Cerebellar nuclear complex (tissue), 1 donor: ENCODE measurements around the gene PAFAH1B1.

ENCODE experiments used
- DNase-seq, 2 experiments: peaks; one replicate each; lab custom pipeline; 2025; lab: John Stamatoyannopoulos, UW

The PAFAH1B1 gene

DNA sequence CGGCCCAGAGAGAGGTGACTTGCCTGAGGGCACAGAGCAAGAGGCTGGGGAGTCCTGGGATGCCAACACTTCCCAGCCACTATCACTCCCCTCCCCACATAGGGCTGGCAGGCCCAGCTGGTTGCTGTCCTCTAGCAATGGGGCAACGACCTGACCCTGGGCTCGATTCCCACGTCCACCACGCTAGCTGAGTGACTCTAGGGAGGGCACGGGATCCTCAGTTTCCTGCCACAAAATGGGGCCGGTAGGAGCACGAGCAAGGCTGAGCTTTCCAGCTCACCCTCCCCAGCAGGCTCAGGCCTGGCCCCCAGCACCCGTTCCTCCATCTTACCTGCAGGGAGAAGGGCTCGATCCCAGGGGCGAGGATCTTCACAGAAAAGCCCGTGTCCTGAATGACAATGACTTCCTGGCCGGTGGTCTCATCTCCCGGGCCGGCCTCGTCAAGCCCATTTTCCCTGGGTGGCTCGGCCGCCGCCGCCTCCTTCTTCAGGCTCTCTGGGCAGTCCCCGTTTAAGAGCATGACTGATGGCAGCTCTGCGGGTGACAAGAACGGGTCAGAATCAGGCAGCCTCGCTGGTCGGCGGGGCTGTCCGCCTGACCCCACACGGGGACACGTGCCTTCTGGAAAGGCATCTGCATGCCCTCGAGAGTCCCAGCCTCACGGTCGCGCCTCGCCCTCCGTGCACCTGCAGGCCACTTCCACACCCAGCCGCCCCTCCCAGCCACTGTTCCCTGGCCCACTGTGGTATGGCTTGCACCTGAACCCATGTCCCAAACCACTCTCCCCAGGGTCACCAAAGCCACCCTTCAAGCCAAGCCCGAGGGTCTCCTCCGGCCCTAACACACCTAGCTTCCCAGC lies 110.8 kb downstream of the PAFAH1B1 start:
- DNase-seq: no peak

- no peak for DNase-seq
Measured at GRCh38 chr17:2704890-2705248, 111.4 kb downstream of the PAFAH1B1 start.

DNA sequence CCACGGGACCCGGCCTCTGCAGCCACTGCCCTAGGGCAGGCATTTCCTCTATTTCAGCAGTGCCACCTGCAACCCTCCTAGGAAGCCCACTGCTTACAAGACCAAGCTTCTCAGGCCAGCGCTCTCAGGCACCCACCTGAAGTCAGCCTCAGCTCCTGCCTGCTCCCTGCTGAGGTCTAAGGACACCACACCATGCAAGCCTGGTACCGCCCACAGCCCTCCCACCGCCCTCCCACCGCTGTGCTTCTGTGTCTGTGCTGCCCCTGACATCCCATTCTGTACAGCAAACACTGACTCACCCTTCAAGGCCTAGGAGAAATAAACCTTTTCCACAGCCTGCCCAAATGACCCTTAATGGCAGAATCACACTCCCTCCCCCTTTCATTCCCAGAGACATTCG lies 111.8 kb downstream of the PAFAH1B1 start:
- no peak for DNase-seq

- no peak for DNase-seq
Measured at GRCh38 chr17:2705888-2706795, 112.7 kb downstream of the PAFAH1B1 start.

- DNase-seq: no peak
Measured at GRCh38 chr17:2706911-2707510, 113.6 kb downstream of the PAFAH1B1 start.

GRCh38 chr17:2707721-2708584 lies 114.5 kb downstream of the PAFAH1B1 start:
- no peak for DNase-seq

DNA sequence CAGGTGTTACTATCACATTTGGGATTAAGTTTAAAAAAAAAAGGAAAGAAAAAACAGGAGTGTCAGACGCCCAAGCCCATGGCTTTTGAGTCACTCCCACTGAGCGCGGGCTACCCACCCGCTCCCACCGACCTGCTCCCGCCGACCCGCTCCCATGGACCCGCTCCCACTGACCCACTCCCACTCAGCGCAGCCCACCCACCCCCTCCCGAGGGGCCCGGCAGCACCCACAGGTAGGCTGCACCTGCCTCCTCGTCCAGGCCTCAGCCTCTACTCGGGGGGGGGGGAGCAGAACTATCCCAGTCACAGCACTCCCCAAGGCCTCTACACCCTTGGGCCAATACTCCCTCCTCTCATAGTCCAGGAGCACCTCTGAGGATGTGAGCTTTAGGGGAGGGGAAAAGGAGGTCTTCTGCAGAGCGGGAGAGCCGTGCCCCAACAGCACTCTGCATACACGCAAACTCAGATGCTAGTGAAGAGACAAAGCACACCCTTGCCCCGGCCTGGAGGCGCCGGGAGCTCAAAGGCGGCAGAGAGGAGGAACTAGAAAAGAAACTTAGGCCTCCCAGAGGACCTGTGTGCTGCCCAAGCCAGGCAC lies 115.2 kb downstream of the PAFAH1B1 start:
- DNase-seq: no peak

GRCh38 chr17:2709183-2709661 lies 115.8 kb downstream of the PAFAH1B1 start:
- DNase-seq: no peak

GRCh38 chr17:2710071-2710802 lies 116.8 kb downstream of the PAFAH1B1 start:
- DNase-seq: no peak

- no peak for DNase-seq
Measured at GRCh38 chr17:2710803-2711607, 117.6 kb downstream of the PAFAH1B1 start.

DNA sequence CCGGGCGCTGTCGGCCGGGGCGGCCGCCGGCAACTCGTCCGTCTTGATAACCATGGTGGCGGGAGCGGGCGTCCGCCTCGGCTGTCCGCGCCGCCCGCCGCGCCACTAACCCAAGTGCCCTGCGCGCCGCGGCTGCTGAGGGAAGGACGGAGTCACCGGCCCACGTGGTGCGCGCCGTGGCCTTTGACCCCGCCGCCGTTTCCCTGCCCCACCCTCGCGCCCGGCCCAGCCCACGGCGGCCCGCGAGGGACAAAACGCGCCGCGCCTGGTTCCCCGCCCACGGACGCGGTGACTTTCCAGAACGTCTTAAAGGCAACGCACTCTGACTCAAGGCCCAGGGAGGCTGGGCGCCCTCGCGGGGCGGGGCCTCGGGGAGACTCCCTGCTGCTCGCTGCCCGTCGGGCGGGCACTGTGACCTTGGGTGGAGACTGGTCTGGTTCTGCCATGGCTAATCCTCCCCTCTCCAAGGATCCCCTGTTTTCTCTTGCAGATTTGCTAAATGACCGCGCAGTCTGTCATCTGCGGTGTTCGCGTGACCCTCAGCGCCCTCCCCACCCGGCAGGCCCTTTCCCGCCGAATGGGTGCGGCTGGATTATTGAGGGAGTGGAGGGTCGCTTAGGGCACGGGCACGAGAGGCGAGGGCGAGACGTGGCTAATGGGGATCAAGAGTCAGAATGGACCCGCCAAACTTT lies 118.3 kb downstream of the PAFAH1B1 start, which contains the start of gene CLUH:
Gene CLUH, minus strand, starts transcription at position 157 of the 692 bp plus-strand sequence. Its CDS starts 103 bp downstream, at position 54.
- peak in 1 of 2 experiments; percentile 85 for DNase-seq

DNA sequence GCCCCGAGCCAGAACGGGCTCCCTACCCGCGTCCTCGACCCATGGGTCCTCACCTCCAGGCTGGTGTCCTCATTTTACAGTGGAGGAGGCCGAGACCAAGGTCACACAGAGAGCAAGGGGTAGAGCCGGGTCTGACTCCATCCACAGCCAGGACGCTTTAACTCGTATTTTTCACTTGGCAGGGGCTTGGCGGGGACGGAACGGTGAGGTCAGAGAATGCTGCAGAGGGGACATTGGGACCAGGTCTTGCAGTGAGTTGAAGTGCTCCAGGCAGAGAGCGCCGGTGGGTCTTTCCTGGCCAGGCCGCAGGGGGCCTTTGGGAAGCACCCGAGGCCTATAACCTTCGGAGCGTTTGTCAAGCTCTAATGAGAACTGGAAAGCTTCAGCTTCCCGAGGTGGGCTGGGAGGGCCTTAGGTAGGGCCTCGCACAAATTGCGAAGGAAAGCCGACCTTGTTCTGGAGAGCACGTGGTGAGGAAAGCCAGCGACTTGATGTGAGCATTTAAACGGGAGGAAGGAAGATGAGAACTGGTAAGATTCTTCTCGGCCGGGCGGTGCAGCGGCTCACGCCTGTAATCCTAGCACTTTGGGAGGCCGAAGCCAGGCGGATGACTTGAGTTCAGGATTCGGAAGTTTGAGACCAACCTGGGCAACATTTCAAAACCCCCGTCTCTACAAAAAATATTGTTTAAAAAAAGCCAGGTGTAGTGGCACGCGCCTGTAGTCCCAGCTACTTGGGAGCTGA lies 119.0 kb downstream of the PAFAH1B1 start:
- DNase-seq: no peak

DNA sequence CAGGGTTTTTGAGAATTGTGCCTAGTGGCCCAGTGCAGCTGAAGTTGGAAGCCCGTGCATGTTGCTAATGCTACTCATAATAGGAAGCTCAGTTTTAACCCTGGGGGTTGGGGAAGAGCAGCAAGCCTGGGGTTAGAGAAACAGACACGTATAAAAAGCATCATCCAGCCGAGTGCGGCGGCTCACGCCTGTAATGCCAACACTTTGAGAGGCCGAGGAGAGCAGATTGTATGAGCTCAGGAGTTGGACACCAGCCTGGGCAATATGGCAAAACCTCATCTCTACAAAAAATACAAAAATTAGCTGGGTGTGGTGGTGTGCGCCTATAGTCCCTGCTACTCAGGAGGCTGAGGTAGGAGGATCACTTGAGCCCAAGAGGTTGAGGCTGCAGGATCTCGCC lies 120.4 kb downstream of the PAFAH1B1 start:
- peak in 1 of 2 experiments; percentile 22 for DNase-seq

GRCh38 chr17:2716649-2717048 lies 123.2 kb downstream of the PAFAH1B1 start:
- DNase-seq: no peak

- DNase-seq: no peak
Measured at GRCh38 chr17:2718150-2718938, 124.9 kb downstream of the PAFAH1B1 start.

DNA sequence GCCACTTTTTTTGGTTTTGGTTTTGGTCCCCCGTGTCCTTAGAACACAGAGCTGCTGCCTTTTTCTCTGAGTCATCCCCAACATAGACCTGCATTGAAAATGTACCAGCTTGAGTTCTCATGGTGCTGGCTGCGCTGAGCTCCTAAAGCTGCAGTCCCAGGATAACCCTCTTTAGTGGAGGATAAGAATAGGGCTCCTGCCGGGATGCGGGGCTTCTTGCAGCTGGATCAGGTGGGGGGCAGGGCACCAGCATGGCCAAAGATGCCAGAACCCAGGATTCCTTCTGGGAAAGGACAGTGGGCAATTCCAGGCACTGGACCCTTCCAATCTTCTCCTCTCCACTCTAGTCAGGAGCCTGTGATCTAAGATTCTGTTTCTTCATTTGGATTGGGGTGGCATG lies 126.4 kb downstream of the PAFAH1B1 start:
- DNase-seq: no peak

DNA sequence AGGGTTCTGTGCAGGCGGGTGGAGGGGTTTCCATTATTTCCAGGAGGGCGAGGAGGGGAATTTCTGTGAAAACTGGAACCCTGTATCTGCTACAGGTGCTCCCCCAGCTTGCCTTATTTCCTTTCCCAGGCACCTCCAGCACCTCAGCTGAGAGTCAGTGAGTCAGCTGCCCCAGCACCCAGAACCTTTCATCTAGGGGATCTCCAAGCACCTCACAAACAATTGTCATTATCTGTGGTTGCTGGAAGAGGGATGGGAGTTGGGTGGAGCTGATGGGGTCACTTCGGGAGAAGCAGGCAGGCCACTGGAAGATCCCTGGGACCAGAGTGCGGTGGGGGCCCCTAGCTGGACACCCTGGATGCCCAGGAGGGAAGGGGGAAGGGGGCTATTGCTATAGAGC lies 128.1 kb downstream of the PAFAH1B1 start:
- DNase-seq: no peak
